CD4-positive, alpha-beta T cell (primary cell): ENCODE data around the gene COG8. TPM values are rescaled to one million over a fixed set of nuclear protein-coding genes. Genes with fewer than 3 reads are reported as not detected.

ENCODE experiments used
- ATAC-seq: fragments of 200-7000 bp; cut with Tn5 transposase; one replicate; pipeline ENCODE4 v1.10.0; 2022; ENCODE audit warnings: mild to moderate bottlenecking; ENCODE audit not compliant: poor library complexity
- CTCF ChIA-PET: fragments of 350-600 bp; sonication (Branson Sonifier 250); formaldehyde crosslinking; loops from one replicate; lab custom pipeline; 2021; ENCODE audit warnings: antibody characterized with exemption, inconsistent platforms; lab: Charles Lee
- POLR2A ChIA-PET: fragments of 350-600 bp; sonication (Branson Sonifier 250); formaldehyde crosslinking; loops from one replicate; lab custom pipeline; 2021; ENCODE audit warnings: antibody characterized with exemption, inconsistent platforms; lab: Charles Lee
- DNase-seq, 14 experiments: peaks; one replicate each; pipeline ENCODE4 v3.0.0-alpha.2; 2013 to 2020; ENCODE audit warnings: mixed read lengths in 2 of 14
- H3K27ac ChIP-seq, 2 donors: one replicate each; pipeline versions ENCODE4 v1.5.1 to v1.7.0; 2013; ENCODE audit warnings: low read length in 2 of 2, low read depth in 1 of 2, mild to moderate bottlenecking in 1 of 2
- H3K27me3 ChIP-seq, 2 experiments: 1 replicate in 1 of 2; 2 replicates in 1 of 2; pipeline versions ENCODE4 v1.6.1 to v1.7.0; 2013; ENCODE audit warnings: low read length in 2 of 2, control low read depth in 1 of 2, mild to moderate bottlenecking in 1 of 2, moderate library complexity in 1 of 2; ENCODE audit not compliant: insufficient read depth in 2 of 2, control insufficient read depth in 1 of 2
- H3K36me3 ChIP-seq: one replicate; pipeline ENCODE4 v1.6.1; 2013; ENCODE audit warnings: low read length, control low read depth; ENCODE audit not compliant: insufficient read depth
- H3K4me1 ChIP-seq: one replicate; pipeline ENCODE4 v1.6.1; 2013; ENCODE audit warnings: low read length, control low read depth; ENCODE audit not compliant: insufficient read depth
- H3K4me3 ChIP-seq: one replicate; pipeline ENCODE4 v1.5.1; 2013; ENCODE audit warnings: mild to moderate bottlenecking, low read length, moderate library complexity
- H3K9me3 ChIP-seq, 2 experiments: 1 replicate in 1 of 2; 2 replicates in 1 of 2; pipeline versions ENCODE4 v1.6.1 to v1.7.0; 2013; ENCODE audit warnings: low read length in 2 of 2, mild to moderate bottlenecking in 2 of 2, control low read depth in 1 of 2, moderate library complexity in 1 of 2; ENCODE audit not compliant: control insufficient read depth in 1 of 2, insufficient read depth in 1 of 2
- H3K27ac Mint-ChIP-seq: one replicate; pipeline ENCODE4 v1.8.0; 2020; ENCODE audit warnings: mixed read lengths
- H3K27me3 Mint-ChIP-seq: one replicate; pipeline ENCODE4 v1.8.0; 2021; ENCODE audit warnings: mixed read lengths
- H3K36me3 Mint-ChIP-seq: one replicate; pipeline ENCODE4 v1.8.0; 2021; ENCODE audit warnings: low read depth, mixed read lengths
- H3K4me1 Mint-ChIP-seq: one replicate; pipeline ENCODE4 v1.8.0; 2021; ENCODE audit warnings: low read depth, mixed read lengths
- H3K4me3 Mint-ChIP-seq: one replicate; pipeline ENCODE4 v1.8.0; 2020; ENCODE audit warnings: mild to moderate bottlenecking, mixed read lengths
- H3K9me3 Mint-ChIP-seq: one replicate; pipeline ENCODE4 v1.8.0; 2020; ENCODE audit warnings: mixed read lengths
- CTCF ChIP-seq: fragments of 200-600 bp; IDR thresholded peaks from one replicate; pipeline ENCODE4 v1.8.0; 2022; ENCODE audit warnings: antibody characterized with exemption, mild to moderate bottlenecking
- intact Hi-C, 2 experiments: fragments of 100-400 bp; cut with DNase I in 1 of 2; cut with micrococcal nuclease in 1 of 2; formaldehyde crosslinking; loops; one replicate each; pipeline versions ENCODE4 v1.15.1 to v1.9.0; 2023 to 2025; cut with DNase I, micrococcal nuclease
- total RNA-seq, 174 experiments: library from RNA in 2 of 174; stranded (reverse) in 2 of 174; gene quantifications; one replicate each; pipeline ENCODE4 v1.2.3 and lab custom pipeline; 2021 to 2026

The COG8 gene
- total RNA-seq, 2 experiments from 2014 or later = 18.4 to 19.3 TPM

DNA sequence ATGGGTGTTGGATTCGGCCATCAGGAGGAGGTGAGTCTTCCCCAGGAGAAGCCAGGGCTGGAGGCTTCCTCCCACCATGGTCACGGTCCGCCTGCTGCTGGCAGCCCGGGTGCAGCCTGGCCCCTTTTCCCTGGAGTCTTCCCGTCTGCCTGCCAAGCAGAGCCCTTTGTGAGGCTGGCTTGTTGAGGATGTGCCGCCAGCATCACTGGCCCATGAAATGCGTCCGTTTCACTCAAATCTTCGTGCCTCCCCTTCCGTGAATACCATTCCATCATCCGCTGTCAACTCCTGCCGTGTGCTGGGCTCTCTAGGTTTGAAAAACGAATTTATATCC is 18.7 kb downstream of the COG8 start:
- Histone ChIP-seq H3K27me3 (no peaks in the 10 kb centered on the region), H3K9me3 (no peaks in the 10 kb centered on the region), H3K27ac (no peak overlapping the region), H3K4me1 (peaks cover 1% of the 10 kb centered on the region), H3K36me3 (peaks cover 92% of the 10 kb centered on the region), H3K4me3 (no peak overlapping the region)
- H3K27ac Mint-ChIP-seq = no peak overlapping the region
- ChIA-PET POLR2A (no interaction called here), CTCF (no interaction called here)
- ATAC-seq = no peak
- no peak for TF ChIP-seq CTCF
- DNase-seq = no peak
- peaks cover 81% of the 10 kb centered on the region for H3K36me3 Mint-ChIP-seq
- no peaks in the 10 kb centered on the region for H3K27me3 Mint-ChIP-seq
- H3K4me3 Mint-ChIP-seq = no peak overlapping the region
- no peaks in the 10 kb centered on the region for H3K9me3 Mint-ChIP-seq
- intact Hi-C loops = no loop called here
- peaks cover 1% of the 10 kb centered on the region for H3K4me1 Mint-ChIP-seq

DNA sequence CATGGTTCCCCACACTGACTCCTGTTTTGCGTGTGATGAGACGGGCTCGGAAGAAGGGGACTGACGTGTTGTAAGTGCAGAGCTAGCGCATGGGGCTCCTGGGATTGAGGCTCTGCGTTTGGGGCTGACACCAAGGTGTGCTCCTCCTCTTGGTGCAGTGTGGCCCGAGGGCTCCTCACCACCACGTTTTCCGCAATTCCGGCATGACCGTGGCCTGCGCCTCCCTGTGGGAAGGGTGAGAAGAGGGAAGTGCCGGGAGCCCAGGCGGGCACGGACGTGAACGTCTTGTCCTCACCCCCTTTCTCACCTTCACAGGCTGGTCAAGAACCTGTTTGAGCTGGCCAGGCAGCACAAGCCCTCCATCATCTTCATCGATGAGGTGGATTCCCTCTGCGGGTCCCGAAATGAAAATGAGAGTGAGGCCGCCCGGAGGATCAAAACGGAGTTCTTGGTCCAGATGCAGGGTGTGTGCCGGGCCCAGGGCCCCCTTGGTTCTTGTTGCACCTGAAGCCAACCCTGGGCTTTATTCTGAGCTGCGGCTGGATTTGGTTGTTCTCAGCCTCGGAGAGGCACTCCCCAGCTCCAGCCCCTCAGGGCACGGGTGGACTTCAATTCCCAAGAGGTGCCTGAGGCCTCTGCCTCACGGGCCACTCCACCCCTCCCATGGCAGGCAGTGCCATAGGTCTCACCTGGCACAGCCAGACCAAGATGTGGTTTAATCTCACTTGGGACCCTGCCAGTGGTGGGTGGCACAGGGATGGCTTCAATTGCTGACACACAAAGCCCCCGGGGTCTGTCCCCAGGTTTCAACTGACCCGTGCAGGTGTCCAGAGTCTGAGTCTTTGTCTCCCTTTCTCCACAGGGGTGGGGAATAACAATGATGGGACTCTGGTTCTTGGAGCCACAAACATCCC is 19.3 kb downstream of the COG8 start:
- no peaks in the 10 kb centered on the region for H3K27me3 ChIP-seq
- ChIA-PET POLR2A (no interaction called here), CTCF (no interaction called here)
- no peak overlapping the region for H3K4me3 ChIP-seq
- DNase-seq (no peak), ATAC-seq (no peak)
- H3K27ac ChIP-seq = no peak overlapping the region
- H3K36me3 ChIP-seq = peaks cover 95% of the 10 kb centered on the region
- intact Hi-C loops = no loop called here
- Mint-ChIP-seq H3K9me3 (no peaks in the 10 kb centered on the region), H3K27ac (no peak overlapping the region), H3K27me3 (no peaks in the 10 kb centered on the region), H3K4me3 (no peak overlapping the region), H3K4me1 (no peaks in the 10 kb centered on the region), H3K36me3 (peaks cover 78% of the 10 kb centered on the region)
- no peaks in the 10 kb centered on the region for H3K4me1 ChIP-seq
- H3K9me3 ChIP-seq = no peaks in the 10 kb centered on the region
- no peak for TF ChIP-seq CTCF

- intact Hi-C loops = no loop called here
- Histone ChIP-seq H3K4me1 (peaks cover 4% of the 10 kb centered on the region), H3K27ac (no peak overlapping the region), H3K36me3 (peaks cover 94% of the 10 kb centered on the region), H3K27me3 (no peaks in the 10 kb centered on the region), H3K9me3 (no peaks in the 10 kb centered on the region), H3K4me3 (no peak overlapping the region)
- CTCF ChIA-PET = no interaction called here
- Mint-ChIP-seq H3K4me3 (no peak overlapping the region), H3K36me3 (peaks cover 76% of the 10 kb centered on the region), H3K27ac (no peak overlapping the region), H3K4me1 (peaks cover 4% of the 10 kb centered on the region), H3K9me3 (no peaks in the 10 kb centered on the region), H3K27me3 (no peaks in the 10 kb centered on the region)
- ATAC-seq (no peak), DNase-seq (no peak)
- TF ChIP-seq CTCF = no peak
- POLR2A ChIA-PET = no interaction called here
Measured at GRCh38 chr16:69319381-69319780, 20.0 kb downstream of the COG8 start.
